GM21390 (cell line): ENCODE data around the gene THOC2.
"Not testable (repeated sequence)": the region's sequence is repeated elsewhere in the genome, so short reads cannot be mapped to it uniquely, and the experiment has no call there.

Source experiments
- ATAC-seq: cut with Tn5 transposase; IDR thresholded peaks from one replicate; pipeline ENCODE4 v1.9.1; 2021; ENCODE audit not compliant: unreplicated experiment

The THOC2 gene

DNA sequence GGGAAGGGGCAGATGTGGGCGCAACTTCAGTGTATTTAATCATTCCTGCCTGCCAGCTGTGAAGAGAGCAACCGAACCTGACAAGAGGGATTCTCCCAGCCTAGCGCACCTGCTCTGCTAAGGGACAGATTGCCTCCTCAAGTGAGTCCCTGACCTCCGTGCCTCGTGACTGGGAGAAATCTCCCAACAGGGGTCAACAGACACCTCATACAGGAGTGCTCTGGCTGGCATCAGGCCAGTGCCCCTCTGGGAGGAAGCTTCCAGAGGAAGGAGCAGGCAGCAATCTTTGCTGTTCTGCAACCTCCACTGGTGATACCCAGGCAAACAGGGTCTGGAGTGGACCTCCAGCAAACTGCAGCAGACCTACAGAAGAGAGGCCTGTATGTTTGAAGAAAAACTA is 158.8 kb downstream of the THOC2 start:
- ATAC-seq: not testable (repeated sequence)

DNA sequence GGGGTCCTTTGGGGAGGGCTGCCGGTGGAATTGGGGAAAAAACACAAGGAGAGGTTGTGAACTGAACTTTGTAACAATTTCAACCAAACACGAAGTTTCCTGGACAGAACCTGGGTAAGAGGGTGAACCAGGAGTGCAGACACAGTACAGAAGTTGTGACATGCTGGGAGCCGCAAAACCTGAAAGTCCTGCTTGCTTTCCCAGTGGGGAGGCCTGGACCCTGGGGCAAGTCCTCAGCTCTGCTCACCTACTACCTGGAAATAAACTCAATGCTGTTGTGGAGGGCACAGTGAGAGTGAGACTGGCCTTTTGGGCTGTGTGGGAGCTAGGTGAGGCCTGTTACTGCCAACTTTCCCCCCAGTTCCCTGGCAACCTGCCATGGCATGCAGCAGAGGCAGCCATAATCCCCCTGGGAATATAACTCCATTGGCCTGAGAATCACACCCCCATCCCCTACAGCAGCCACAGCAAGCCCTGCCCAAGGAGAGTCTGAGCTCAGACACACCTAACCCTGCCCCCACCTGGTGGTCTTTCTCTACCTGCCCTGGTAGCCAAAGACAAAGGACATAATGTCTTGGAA is 162.8 kb downstream of the THOC2 start:
- ATAC-seq: no peak

DNA sequence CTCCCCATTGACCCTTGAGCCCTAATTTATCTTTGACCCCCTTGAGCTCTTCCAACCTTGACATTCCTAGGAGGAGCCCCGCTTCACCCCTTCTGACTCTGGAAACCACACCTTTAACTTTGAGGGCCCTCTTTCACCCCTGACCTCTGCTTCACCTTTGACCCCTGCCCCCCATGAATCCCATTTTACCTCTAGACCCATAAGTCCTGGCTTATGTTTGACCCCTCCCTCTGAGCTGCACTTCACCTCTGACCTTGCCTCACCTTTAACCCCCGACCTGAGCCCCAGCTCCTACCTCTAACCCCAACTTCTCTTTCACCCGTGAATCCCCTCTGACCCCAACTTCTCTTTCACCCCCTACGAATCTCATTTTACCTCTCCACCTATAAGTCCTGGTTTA is 169.7 kb downstream of the THOC2 start:
- no peak for ATAC-seq

DNA sequence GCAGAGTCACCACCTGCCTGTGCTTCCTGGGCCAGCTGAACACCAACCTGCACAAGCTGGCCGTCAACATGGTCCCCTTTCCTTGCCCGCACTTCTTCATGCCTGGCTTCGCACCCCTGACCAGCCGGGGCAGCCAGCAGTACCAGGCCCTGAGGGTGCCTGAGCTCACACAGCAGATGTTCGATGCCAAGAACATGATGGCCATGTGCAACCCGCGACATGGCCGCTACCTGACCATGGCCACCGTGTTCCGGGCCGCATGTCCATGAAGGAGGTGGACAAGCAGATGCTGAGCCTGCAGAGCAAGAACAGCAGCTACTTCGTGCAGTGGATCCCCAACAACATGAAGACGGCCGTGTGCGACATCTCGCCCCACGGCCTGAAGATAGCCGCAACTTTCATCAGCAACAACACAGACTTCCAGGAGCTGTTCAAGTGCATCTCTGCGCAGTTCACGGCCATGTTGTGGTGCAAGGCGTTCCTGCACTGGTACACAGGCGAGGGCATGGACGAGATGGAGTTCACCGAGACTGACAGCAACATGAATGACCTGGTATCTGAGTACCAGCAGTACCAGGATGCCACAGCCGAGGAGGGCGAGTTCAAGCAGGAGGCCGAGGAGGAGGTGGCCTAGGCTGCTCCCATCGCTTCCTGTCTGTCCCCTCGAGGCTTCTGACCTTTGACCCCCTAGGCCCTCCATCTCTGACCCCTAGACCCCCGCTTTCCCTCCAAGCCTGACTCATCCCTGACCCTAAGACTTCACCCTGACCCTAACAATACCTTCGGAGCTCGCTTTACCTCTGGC is 170.3 kb downstream of the THOC2 start:
- no peak for ATAC-seq

DNA sequence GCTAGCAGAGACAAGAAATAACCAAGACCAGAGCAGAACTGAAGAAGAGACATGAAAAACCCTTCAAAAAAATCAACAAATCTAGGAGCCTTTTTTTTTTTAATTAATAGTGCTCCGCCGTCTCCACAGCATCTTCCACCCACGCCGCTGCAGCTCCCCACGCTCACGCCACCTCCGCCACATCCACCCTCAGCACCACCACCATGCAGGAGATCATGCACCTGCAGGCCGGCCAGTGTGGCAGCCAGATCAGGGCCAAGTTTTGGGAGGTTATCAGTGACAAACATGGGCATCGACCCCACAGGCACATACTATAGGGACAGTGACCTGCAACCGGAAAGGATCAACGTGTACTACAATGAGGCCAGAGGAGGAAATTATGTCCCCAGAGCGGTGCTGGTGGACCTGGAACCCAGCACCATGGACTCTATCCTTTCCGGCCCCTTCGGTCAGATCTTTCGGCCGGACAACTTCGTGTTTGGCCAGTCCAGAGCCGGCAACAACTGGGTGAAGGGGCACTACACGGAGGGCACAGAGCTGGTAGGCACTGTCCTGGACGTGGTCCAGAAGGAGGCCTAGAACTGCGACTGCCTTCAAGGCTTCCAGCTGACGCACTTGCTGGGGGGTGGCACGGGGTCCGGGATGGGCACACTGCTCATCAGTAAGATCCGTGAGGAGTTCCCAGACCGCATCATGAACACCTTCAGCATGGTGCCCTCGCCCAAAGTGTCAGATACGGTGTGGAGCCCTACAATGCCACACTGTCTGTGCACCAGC is 171.2 kb downstream of the THOC2 start:
- no peak for ATAC-seq

DNA sequence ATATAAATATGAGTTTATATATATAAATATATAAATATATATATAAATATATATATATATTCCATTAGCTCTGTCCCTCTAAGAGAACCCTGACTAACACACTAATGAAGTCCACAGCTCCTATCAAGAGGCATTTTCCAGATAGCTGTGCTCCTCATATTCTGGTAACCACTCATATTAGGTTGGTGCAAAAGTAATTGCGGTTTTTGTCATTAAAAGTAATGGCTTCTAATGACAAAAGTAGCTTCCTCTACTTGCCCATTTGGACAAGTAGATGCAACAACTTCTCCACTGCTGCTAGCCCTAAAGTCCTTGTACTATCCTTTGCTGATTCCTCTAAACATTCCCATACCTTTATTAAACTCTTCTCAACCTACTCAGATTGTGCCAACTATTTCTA is 182.0 kb downstream of the THOC2 start:
- no peak for ATAC-seq
